Ovary (tissue), 9 donors: ENCODE results near the gene CAPZB. TPM values are rescaled to one million over a fixed set of nuclear protein-coding genes. Genes with fewer than 3 reads are reported as not detected.

Experiments used
- DNase-seq, 5 donors: peaks; one replicate each; pipeline ENCODE4 v3.0.0-alpha.2; 2019 to 2020
- H3K27ac ChIP-seq, 2 donors: fragments of 200-600 bp; one replicate each; pipeline versions ENCODE4 v1.5.1 to v1.8.0; 2019 to 2022
- H3K27me3 ChIP-seq: fragments of 200-600 bp; one replicate; pipeline ENCODE4 v1.8.0; 2022
- H3K36me3 ChIP-seq: fragments of 200-600 bp; sonication (generic); one replicate; pipeline ENCODE4 v1.5.1; 2019
- H3K4me1 ChIP-seq: one replicate; pipeline ENCODE4 v1.8.1; 2013; ENCODE audit warnings: mild to moderate bottlenecking, moderate library complexity; ENCODE audit not compliant: insufficient read depth
- H3K4me3 ChIP-seq: fragments of 200-600 bp; sonication (generic); one replicate; pipeline ENCODE4 v1.5.1; 2017
- H3K9me3 ChIP-seq, 2 donors: fragments of 200-600 bp in 1 of 2; sonication (generic) in 1 of 2; one replicate each; pipeline versions ENCODE4 v1.5.1 to v1.8.1; 2013 to 2019; ENCODE audit warnings: mild to moderate bottlenecking in 1 of 2, moderate library complexity in 1 of 2
- EP300 ChIP-seq: sonication (generic); formaldehyde crosslinking; IDR thresholded peaks from one replicate; pipeline ENCODE4 v1.6.1; 2017; ENCODE audit warnings: antibody characterized with exemption
- POLR2A ChIP-seq: fragments of 450-650 bp; IDR thresholded peaks from one replicate; pipeline ENCODE4 v1.6.1; 2017; ENCODE audit warnings: antibody characterized with exemption, mild to moderate bottlenecking, moderate library complexity
- WGBS, 3 donors: extraction: QIAGEN DNeasy Blood & Tissue Kit in 1 of 3; methylation state at CpG; one replicate each; pipeline versions ENCODE4 v1.1.5 to v1.1.7; 2013 to 2017; 5-methylcytosine and 5-hydroxymethylcytosine counted together
- intact Hi-C, 4 donors: fragments of 100-400 bp; cut with DNase I; formaldehyde crosslinking; loops; one replicate each; pipeline versions ENCODE4 v1.11.0 to v1.15.1; 2022 to 2023
- polyA plus RNA-seq, 2 donors: library from polyadenylated mRNA; stranded (reverse); fragments of 200-250 nt in 1 of 2; fragments of 350-450 nt in 1 of 2; fragmentation: Illumina TruSeq in 1 of 2; extraction: RNeasy Lipid Tissue Mini Kit (QIAGEN cat#74804) in 1 of 2; gene quantifications; one replicate each; pipeline ENCODE4 v1.2.3, GENCODE V29; 2013 to 2014
- total RNA-seq, 7 donors: library from RNA; depleted of rRNA in 2 of 7; stranded (reverse); fragments of >200 nt in 2 of 7; fragmentation: NEBNext Ultra II Directional in 3 of 7; extraction: Animal tissue kit (Norgen Biotek cat#: 25700) in 3 of 7; gene quantifications; one replicate each; pipeline versions ENCODE4 v1.1.0 to v1.2.4, GENCODE V29; 2016 to 2023
- TF ChIP-seq, protein P1 (sequence below), 3 donors: fragments of 450-650 bp in 2 of 3; fragments of 200-600 bp in 1 of 3; IDR thresholded peaks; one replicate each; pipeline versions ENCODE4 v1.5.1 to v1.8.0; 2016 to 2022; ENCODE audit warnings: antibody characterized with exemption in 3 of 3, mild to moderate bottlenecking in 1 of 3
- donor health status: DM: no; HTN: no; CAD: no; lungs with moderate emphysema.
- donor health status: DM: no; HTN: no; CAD: no.
- donor health status: Bipolar disorder and iron deficiency.
- donor health status: DM: yes; HTN: yes; CAD: no.
- donor health status: DM: no; HTN: no; CAD: no.
- donor health status: DM: yes; HTN: yes; CAD: no.

The CAPZB gene
- total and polyA plus RNA-seq, 9 donors, result 85.0 to 391 (median 258) TPM

DNA sequence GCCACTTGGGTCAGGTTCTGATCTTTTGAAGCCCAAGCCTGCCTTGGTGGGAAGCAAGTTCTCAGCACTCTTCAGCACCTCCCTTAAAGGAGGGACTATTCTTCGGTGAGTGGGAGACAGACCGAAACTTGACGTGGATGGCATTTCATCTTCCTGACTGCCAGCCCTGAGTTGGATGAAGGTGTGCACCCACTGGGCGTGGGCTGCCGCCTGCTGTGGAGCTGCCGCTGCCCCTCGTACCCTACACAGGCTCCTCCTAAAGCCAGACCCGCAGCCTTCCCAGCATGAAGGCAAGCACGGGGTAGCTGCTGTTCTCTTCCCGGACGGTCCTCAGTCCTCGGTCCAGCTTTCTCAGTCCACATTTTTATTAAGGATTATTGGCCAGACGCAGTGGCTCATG lies 89.1 kb downstream of the CAPZB start:
- intact Hi-C loops, result loop anchor here in 3 of 4 donors (5.0 to 10.0 kb wide), 5 partner anchors 49 to 251 kb away; partner anchors contain the start of gene CAPZB (in 1 of the 3)
- no peak for TF ChIP-seq POLR2A
- no peak for TF ChIP-seq EP300
- TF ChIP-seq, protein P1, sequence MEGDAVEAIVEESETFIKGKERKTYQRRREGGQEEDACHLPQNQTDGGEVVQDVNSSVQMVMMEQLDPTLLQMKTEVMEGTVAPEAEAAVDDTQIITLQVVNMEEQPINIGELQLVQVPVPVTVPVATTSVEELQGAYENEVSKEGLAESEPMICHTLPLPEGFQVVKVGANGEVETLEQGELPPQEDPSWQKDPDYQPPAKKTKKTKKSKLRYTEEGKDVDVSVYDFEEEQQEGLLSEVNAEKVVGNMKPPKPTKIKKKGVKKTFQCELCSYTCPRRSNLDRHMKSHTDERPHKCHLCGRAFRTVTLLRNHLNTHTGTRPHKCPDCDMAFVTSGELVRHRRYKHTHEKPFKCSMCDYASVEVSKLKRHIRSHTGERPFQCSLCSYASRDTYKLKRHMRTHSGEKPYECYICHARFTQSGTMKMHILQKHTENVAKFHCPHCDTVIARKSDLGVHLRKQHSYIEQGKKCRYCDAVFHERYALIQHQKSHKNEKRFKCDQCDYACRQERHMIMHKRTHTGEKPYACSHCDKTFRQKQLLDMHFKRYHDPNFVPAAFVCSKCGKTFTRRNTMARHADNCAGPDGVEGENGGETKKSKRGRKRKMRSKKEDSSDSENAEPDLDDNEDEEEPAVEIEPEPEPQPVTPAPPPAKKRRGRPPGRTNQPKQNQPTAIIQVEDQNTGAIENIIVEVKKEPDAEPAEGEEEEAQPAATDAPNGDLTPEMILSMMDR (IDR thresholded peaks at IDR 0.05), result no peak
- Histone ChIP-seq H3K9me3 (no peaks in the 10 kb centered on the region), H3K4me3 (no peak overlapping the region), H3K36me3 (no peaks in the 10 kb centered on the region), H3K4me1 (peaks cover 49% of the 10 kb centered on the region), H3K27me3 (no peaks in the 10 kb centered on the region), H3K27ac (no peak overlapping the region)
- no peak for DNase-seq
- 91 to 95% (median 94%) methylated on average over 13 of the region's 13 CpGs for WGBS, 3 donors

DNA sequence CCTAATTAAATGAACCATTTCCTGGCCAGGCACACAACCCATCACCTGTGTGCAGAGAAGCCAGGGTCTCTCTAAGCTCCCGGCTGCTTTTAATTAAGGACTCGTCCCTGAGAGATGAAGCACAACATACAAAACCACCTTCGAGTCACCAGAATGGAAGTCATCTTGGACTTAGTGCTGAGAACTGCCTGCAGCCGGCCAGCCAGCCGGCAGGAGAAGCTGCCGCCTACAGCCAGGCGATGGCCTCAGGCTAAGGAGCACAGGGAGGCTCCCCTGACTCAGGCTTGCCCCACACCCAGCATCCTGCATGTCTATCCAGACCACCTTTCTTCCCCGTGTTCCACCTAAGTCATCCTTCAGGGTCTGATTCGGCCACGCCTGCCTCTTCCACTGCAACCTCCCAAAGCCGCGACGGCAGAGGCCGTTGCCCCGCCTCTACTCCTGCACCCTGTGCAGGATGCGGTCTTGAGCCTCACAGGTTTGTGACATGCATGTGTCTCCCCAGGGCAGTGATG lies 89.6 kb downstream of the CAPZB start:
- DNase-seq, result no peak
- H3K27ac ChIP-seq, result no peak overlapping the region
- 76 to 83% (median 77%) methylated on average over 16 of the region's 16 CpGs for WGBS, 3 donors
- no peaks in the 10 kb centered on the region for H3K27me3 ChIP-seq
- H3K4me1 ChIP-seq, result peaks cover 49% of the 10 kb centered on the region
- TF ChIP-seq, protein P1 (IDR thresholded peaks at IDR 0.05), result no peak
- TF ChIP-seq POLR2A (no peak), EP300 (no peak)
- H3K4me3 ChIP-seq, result no peak overlapping the region
- no peaks in the 10 kb centered on the region for H3K9me3 ChIP-seq
- no peaks in the 10 kb centered on the region for H3K36me3 ChIP-seq
- intact Hi-C loops, result loop anchor here in 3 of 4 donors (5.0 to 10.0 kb wide), 5 partner anchors 49 to 252 kb away; partner anchors contain the start of gene CAPZB (in 1 of the 3)

DNA sequence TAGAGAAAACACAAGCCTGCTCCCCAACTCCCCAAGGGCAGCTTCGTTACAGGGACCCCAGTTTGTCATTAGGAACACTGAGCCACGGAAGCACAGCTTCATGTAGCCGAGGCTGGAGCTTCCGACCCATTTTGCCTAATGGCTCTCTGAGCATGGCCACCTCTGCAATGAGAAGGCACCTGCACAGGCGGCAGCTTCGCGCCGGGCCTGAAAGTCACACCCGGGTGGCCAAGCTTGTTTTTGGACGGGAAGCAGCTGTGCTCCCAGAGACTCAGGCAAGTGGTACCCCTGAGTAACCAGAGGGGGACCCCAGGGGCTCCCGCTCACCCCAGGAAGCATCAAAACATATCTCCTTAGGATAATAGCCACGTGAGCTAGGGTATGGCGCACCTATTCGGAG lies 92.3 kb downstream of the CAPZB start:
- Histone ChIP-seq H3K27me3 (no peaks in the 10 kb centered on the region), H3K4me3 (no peak overlapping the region), H3K4me1 (peaks cover 40% of the 10 kb centered on the region), H3K9me3 (no peaks in the 10 kb centered on the region), H3K36me3 (no peaks in the 10 kb centered on the region), H3K27ac (no peak overlapping the region)
- TF ChIP-seq EP300, result no peak
- TF ChIP-seq POLR2A, result no peak
- intact Hi-C loops, result loop anchor here (5.0 to 10.0 kb wide), 5 partner anchors 52 to 259 kb away; partner anchors contain the start of gene CAPZB (in 2 of the 4)
- WGBS, 3 donors, result 86 to 89% (median 89%) methylated on average over 14 of the region's 14 CpGs
- no peak for DNase-seq

DNA sequence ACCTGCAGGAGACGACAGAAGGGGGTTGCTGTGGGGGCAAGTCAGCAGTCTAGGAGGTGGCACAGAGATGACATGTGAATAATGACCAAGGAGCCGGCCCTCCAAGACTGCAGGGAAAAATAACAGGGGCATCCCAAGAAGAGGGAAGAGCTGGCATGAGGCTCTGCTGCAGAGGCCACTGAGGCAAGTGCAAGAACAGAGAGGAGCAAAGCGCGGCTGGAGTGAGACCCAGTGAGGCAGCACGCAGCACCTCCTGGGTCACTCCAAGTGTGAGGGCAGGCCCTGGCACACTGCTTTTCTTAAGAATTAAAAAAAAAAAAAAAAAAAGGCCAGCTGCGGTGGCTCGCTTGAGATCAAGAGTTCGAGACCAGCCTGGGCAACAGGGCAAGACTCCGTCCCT lies 93.1 kb downstream of the CAPZB start:
- Histone ChIP-seq H3K4me3 (no peak overlapping the region), H3K27me3 (no peaks in the 10 kb centered on the region), H3K36me3 (no peaks in the 10 kb centered on the region), H3K27ac (peak overlapping the region in 1 of 2 donors; percentile 84), H3K4me1 (peaks cover 34% of the 10 kb centered on the region), H3K9me3 (no peaks in the 10 kb centered on the region)
- DNase-seq, result no peak
- 90 to 92% (median 90%) methylated on average over 9 of the region's 9 CpGs for WGBS, 3 donors
- intact Hi-C loops, result loop anchor here (5.0 to 10.0 kb wide), 5 partner anchors 53 to 260 kb away; partner anchors contain the start of gene CAPZB (in 2 of the 4)
- TF ChIP-seq, protein P1 (IDR thresholded peaks at IDR 0.05), result no peak
- TF ChIP-seq EP300 (no peak), POLR2A (no peak)

DNA sequence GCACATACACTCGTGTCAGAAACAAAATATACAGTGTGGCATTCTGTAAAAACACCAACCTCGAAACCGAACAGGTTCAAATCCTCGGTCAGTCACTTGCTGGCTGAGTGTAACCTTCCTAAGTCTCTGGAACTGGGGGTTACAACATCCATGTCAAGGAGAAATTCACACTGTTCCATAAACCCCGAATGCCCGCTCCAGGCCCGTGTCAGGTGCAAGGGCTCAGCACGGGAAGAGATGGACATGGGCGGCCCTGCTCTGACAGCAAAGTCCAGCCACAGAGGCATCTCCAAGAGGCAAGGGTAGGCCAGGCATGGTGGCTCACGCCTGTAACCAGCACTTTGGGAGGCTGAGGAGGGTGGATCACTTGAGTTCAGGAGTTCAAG lies 93.8 kb downstream of the CAPZB start:
- no peak overlapping the region for H3K4me3 ChIP-seq
- DNase-seq, result no peak
- H3K36me3 ChIP-seq, result no peaks in the 10 kb centered on the region
- H3K27ac ChIP-seq, result peak overlapping the region; percentile 21 to 84
- peaks cover 38% of the 10 kb centered on the region for H3K4me1 ChIP-seq
- intact Hi-C loops, result loop anchor here (2.0 to 10.0 kb wide), 6 partner anchors 53 to 261 kb away; partner anchors contain the start of genes CAPZB (in 2 of the 4) and NBL1 (in 2 of the 4)
- H3K27me3 ChIP-seq, result no peaks in the 10 kb centered on the region
- TF ChIP-seq EP300 (no peak), POLR2A (no peak)
- TF ChIP-seq, protein P1 (IDR thresholded peaks at IDR 0.05), result no peak
- 26 to 30% (median 29%) methylated on average over 10 of the region's 10 CpGs for WGBS, 3 donors
- no peaks in the 10 kb centered on the region for H3K9me3 ChIP-seq
